Brain pericyte (primary cell): ENCODE data around the gene SH3BP2.
A peak's percentile ranks its signal among the peaks of the same experiment; 100 is the strongest.

Experiments used
- DNase-seq: peaks from one replicate; pipeline ENCODE4 v3.0.0-alpha.2; 2012; ENCODE audit warnings: low read depth, low spot score

Gene SH3BP2

DNA sequence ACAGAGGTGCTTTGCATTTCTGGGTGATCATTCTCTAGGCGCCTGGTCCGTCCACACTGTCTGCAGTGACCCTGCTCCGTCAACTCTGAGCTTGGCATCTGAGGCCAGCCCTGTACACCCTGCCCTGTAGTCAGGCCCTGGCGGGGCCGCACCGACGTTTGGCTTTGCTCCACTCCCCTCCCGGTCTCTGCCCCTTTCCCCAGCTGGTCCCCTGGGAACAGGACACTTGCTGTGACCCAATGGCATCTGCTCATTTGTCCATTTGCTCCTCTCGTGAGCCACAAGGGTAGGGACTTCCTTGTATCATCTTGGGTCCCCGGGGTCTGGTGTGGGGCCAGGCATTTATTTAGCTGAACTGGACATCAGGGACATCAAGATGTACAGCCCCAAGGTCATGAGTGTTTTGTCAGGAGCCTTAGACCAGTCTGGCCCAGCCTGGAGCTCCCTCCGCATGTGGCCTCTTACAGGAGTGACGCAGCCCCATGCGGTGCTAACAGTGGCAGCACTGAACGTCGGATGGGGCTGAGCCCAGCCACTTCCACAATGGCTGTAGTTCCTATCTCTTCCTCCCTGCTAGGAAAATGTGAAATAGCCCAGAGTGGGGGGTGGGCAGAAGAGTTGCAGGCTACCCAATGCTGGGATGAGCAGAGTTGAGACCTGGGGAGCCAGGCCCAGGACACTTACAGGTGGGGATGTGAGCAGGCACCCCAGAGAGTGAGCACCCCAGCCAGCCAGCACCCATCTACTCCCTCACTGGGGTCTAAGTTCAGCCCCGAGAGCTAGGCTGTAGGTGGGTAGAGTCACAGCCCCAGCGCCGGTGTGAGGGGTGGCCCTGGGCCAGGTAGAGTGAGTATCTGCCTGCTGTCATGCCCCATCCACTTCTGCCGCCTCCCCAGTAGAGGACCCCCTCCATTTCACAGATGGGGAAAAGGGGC, 2.0 kb upstream of the SH3BP2 start:
- DNase-seq = no peak

DNA sequence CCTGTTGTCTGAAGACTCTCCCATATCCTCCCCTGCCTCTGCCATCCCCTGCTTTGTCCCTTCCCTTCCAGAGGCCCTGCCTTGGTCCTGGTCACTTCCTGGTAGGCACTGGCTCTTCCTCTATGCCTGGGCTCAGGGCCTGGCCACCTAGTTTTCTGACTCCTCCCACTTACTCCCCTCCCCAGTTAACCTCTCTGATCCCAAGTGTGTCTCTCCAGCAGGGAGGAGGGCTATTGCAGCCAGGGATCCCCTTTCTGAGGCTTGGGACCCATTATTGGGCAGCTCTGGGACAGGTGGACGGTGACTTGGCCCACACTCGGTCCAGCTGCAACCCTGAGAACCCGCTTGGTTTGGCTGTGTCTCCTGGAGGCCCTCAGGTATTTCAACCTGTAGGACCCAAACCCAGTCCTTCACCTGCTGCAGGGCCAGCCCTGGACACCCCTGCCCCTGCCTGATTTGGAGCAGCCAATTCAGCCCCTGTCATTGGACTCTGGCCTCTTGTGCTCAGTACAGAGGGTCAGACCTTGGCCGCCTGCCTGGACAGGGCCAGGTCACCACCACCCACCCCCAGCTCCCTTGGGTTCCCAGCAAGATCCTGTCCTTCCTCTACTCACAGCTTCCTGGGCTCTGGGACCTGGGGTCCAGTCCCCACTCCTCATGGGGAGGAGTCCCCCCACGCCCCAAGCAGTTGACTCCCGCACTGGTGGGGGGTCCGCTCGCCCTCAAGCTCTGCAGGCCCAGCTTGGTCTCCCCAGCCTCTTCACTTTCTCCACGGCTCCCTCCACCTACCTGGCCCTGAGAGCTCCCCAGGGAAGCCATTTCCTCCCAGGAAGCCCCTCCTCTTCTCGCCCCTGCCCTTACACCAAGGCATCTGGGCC, 1.1 kb upstream of the SH3BP2 start:
- DNase-seq = no peak

DNA sequence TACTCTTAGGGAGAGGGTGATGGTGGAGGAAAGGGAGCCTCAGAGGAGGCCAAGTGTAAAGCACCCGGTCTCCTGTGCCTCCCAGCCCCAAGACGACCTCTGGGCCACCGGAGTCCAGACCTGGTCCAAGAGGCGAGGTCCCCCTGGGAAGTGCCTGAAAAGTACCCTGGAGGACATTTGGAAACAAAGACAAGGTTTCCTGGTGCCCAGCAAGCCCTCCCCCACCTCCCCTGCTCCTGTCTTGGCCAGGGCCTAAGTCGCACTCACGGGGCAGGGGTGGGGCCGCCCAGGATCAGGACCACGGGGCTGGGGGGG, 532 bp upstream of the SH3BP2 start:
- DNase-seq = no peak

DNA sequence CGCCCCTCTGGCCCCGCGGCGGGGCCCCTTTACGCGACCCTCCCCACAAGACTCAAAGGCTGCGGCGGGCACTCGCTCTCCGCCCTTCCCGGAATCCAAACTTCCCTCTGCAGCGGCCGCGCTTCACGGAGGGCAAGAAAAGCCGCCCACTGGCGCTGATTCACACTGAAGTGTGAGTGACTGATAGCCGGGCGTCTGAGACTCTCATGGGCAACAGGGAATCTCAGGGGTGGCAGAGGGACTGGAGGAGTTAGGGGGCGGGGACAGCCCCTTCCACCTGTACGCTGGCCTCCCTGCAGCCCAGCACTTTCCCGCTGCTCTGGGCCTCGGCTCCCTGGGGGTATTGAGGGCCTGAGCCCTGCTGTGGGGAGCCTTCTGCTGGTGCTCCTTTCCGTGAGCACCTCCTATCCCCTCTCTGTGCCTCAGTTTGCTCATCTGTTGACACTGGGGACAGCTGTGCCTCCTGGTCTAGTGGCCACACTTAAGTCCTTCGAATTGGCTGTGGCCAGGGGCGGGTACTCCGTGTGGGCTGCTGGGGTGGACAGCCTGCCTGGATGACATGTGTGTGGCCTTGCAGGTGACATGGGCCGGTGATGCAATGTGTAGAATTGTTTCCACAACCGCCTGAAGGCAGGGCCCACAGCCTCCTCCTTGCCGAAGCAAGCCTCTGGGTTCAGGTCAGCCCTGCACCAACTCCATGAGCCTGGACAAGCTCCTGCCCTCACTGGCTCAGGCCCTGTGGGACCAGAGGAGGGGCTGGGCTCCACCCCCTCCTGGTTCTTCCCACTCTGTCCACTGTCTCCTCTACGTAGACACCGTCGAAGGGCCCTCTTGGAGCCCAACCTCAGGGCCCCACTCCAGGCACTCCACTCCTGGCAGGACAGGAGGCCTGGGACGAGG, 951 bp downstream of the SH3BP2 start:
- no peak for DNase-seq

DNA sequence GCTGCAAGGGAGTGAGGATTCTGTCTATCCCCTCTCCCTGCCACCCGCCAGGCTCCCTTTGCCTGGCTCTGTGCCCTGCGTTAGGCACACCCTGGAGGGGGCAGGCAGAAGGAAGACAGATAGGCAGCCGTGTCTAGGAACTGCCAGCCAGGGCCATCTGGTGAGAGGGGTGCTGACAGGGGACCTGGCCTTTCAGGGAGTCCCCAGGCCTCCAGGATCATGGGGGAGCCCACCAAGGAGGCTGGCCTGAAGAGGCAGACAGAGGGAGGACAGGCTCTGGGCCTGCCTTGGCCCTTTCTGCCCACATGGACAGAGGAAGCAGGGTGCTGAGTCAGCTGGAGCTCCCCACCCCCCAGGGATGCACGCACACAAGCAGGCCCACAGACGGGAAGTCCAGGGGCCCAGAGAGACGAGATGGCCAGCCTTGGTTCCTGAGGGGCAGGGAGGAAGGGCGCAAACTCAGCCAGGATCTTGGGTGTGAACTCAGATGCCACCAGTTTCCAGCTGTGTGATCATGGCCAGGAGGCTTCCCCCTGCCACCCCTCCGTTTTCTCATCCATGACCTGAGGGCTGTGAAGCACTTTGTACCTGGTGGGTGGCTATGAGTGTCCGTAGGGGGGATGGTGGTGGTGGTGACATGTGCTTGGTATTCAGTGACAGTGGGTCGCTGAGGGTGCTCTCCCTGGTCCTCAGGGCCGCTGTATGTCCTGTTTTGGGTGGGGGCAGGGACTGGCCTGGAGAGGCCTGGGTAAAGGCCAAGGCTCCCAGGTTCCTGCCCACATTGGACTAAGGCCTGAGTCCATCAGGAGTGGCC, 1.8 kb downstream of the SH3BP2 start:
- DNase-seq = no peak

DNA sequence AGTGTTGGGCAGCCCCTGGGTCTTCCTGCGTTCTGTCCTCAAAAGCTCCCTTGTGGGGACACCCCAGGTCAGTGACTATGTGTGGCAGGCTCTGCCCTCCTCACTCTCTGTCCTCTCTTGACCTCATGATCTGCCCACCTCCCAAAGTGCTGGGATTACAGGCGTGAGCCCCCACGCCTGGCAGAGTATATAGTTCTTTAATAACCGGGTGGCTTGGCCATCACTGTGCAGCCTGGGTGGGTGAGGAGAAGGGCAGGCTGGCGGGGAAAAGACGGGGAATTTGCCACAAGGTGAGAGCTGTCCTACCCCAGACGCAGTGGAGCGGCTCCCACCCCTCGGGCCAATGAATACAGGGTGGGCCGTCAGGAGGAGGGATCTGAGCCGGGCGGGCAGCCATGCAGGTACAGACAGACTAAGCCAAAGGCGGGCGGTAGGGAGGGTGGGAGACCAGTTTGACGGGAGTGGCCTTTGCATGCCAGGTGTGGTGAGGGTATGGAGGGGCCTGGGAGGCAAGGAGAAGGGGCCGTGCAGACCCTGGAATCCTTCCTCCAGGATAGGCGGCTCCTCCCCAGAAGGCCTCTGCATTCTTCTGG, 2.5 kb downstream of the SH3BP2 start:
- DNase-seq = no peak

DNA sequence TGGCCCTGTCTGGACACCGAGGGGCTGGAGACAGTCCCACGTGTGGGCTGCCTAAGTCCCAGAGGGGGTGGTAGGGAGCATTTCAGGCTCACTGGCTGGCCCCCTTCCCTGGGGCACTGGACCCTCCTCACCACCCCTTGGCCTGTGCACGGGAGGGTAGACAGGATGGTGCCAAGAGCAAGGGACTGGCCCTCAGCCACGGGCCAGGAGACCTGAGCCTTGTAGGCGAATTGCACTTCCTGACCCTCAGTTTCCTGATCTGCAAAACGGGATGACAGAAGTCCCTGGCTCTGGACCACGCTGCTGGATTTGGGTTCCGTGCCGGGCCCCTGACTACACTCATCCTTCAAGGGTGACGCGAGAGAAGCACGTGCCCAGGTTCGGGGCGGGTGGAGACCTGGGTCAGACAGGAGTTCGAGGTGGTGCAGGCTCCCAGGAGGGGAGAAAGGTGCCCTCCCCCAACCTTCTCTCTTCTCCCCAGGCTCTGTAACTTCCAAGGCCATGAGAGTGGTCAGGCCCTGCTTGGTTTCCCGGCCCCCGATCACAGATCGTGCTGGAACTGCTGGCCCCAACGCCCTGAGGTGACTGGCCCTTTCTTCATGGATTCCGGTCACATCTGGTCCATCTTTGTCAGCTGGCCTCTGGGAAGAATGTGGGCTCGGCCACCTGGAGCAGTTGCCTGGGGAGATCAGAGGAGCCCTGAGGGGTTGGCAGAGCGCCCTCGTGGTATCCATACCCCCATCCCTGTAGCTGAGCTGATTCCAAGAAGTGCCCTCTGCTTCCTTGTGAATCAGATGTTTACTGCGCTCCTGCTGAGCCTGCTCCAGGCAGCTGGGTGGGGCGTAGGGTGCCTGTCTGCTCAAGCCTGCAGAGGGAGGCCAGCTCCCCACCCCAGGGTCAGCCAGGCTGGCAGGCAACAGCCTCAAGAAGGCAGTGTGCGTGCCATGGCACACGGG, 3.3 kb downstream of the SH3BP2 start:
- DNase-seq = peak; percentile 81

DNA sequence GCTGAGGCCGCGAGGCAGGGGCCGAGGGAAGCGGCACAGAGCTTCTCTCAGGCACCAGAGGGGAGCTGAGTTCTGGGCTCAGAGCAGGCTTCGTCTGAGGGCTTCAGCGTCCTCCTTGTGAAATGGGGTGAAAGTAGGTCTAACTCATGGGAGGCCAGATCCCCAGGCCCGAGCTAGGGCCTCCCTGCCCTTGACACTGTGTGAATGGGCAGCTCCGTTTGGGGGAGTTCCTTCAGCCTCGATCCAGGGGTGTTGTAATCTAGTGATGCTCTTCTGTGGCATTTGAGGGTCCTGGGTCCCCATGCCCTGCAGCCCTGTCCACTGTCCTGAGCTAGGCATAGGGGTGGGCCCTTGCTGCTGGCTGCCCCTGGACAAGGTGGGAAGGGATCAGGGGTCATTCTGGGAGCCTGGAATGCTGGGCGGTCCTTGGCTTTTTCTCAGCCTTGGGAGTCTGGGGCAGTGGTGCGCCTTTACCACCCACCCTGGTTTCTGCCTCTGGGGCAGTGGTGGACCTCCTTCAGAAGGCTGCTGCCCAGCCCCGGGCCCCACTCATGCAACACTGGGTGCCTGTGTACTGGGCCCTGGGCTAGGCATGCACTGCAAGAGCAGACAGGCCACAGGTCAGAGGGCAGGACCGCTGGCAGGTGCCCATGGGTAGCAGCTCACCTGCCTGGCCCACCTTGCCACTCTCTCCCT, 4.1 kb downstream of the SH3BP2 start:
- no peak for DNase-seq

DNA sequence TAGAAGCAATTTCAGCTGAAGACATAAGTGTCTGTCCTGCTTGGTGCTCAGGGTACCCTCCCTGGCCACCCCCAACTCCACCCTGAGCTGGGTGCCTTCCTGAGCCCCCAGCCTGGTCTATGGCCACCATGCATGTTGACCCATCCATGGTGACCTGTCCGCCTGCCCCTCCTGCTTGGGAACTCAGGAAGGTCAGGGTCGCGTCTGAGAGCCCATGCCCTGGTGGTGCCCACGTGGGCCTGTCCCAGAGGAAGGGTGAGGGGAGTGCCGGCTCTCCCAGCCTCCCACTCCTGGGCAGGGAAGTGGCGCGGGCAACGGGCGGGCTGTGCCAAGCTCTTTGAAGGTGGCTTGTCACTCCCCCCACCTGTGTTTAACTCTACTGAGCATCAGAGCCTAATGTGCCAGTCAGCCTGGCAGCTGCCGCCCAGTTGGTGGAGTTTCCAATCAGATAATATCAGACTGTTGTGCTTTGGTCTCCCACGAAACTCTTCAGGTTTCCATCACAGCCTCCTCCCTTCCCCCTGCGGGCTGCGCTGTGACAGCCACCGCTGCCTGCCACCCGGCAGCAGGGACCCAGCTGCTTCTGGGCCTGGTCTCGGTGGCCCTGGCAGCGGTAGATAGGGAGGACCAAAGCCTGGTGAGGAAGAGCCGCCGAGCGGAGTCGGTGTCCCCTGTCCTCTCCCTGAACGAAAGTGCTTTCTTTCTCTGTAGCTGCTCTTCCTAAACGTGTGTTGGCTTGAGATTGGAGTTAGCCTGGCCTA, 4.8 kb downstream of the SH3BP2 start:
- DNase-seq = no peak

DNA sequence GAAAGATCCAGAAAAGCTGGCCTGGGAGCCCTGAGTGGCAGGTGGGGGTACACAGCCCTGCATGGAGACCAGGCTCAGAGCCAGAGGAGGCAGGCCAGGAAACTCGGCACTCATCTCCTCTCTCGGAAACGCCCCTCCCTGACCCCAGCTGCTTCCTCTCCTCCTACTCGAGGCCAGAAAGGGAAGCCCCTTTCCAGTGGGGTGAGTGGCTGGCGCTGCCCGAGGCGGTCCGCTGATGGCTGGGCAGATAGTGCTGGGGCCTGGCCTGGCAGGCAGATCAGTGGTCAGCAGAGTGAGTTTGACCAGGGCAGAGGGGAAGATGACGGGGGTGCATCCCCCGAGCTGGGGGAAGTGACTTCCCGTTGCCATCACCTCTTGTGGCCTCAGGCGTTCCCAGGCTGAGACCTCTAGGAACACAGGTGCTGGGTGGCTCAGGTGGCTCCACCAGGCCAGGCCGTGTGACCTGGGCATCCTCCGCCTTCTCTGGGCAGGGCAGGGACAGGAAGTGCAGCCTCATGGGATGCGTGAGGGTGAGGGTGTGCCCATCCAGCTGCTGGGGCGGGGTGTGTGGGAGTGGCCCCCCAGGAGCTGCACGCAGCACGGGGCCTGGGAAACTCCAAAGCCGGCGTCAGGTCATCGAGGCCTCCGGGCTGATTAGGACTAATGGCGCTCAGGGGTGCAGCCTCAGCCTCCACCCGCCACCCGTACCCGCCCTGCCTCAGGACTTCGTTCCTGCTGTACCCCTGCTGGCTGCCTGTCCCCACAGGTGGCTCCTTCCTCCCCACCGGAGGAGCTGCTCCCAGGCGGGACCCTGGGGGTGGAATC, 5.7 kb downstream of the SH3BP2 start:
- DNase-seq = no peak

DNA sequence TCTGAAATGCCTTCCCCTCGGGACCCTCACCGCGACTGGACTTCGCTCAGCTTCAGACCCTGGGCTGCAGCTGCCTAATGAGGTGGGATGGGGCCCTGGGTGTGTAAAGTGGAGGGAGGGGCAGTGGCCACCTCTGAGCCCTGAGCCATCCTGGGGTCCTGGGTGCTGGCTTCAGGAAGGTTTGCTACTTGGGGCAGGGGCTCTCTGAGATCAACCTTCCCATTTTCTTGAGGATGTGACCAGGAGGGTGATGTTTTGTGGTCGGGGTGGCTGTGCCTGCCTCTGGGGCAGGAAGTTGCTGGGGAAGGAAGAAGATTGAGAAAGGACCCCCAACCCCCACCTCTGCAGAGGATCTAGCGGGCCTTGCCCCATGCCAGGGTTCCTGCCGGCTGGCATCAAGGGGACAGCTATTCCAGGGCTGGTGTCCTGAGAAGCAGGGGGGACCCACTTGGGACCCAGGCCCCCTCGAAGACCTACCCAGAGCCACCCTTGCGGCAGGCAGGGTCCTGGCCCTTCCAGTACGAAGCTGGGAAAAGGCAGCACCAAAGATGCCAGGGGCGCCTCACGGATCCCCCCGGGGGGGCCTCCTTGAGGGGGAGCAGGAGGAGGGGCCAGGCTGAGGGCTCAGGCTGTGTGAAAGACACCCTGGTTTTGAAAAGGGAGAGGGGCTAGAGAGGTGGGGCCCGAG, 6.5 kb downstream of the SH3BP2 start:
- DNase-seq = no peak

DNA sequence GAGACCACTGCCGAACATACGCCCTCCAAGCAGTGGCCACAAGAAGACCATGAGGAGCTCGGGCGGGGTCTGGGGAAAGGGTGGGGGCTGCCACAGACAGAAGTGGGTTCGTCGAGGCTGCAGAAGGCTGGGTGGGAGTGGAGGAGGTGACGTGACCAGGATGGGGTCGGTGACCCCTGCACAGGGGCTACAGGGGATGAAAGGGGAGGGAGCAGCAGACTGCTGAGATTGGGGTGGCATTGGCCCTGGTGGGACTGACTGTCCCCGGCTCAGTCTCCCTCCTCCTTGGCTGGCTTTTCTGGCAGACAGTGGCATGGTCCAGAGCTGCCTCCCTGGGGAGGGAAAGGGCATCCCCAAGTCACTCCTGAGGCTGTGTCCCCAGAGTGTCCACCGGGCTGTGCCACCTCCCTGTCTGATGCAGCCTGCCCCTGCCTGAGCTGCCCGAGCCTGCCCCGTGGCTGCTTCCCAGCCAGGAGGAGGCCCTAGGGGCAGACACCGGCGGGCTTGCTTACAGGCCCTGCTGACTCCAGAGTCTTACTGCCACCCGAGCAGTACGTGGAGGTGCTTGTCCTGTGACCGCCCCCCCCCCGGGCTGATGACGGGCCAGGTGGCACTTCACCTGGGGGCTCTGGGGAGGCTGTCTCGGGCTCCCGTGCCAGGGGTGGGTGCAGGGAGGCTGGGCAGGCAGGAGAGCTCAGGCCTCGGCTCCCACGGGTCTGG, 7.2 kb downstream of the SH3BP2 start:
- DNase-seq = no peak

DNA sequence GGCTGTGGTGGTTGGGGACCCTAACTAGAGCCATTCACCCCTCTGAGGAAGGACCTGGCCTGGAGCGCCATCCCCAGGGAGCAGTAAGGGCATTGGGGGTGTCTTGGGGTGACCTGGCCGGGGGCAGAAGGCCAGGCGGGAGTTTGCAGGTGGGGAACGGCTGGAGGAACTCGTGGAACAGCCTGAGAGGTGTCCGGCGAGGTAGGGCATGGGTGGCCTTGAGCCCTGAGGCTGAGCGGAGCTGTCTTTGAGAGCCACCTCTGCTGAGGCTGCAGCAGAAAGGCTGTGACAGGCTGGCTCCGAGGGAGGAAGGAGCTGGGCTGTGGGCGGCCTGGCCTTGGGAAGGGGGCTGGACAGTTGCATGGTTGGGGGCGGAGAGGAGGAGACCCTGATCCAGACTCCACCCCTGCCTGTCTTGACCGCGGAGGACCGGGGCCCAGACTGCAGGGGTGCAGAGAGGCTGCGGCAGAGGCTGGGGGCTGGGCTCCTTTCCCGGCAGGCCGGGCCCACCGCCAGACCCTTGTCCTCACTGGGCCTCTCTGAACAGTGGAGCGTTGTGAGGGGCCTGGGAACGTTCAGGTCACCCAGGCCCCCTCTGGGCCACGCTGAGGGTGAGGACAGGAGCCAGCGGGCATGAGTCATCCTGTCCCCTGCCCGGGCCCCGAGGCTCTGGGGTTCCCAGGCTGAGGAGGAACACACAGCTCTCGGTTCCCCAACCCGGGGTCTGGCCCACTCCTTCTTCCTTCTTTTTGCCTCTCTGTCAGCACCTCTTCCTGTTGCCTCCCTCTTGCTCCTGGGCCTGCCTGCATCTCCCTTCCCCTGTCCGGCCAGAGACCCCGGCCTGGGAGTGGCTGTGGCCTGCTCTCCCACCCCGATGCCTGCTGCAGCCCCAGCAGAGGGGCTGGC, 8.1 kb downstream of the SH3BP2 start:
- peak; percentile 84 for DNase-seq

DNA sequence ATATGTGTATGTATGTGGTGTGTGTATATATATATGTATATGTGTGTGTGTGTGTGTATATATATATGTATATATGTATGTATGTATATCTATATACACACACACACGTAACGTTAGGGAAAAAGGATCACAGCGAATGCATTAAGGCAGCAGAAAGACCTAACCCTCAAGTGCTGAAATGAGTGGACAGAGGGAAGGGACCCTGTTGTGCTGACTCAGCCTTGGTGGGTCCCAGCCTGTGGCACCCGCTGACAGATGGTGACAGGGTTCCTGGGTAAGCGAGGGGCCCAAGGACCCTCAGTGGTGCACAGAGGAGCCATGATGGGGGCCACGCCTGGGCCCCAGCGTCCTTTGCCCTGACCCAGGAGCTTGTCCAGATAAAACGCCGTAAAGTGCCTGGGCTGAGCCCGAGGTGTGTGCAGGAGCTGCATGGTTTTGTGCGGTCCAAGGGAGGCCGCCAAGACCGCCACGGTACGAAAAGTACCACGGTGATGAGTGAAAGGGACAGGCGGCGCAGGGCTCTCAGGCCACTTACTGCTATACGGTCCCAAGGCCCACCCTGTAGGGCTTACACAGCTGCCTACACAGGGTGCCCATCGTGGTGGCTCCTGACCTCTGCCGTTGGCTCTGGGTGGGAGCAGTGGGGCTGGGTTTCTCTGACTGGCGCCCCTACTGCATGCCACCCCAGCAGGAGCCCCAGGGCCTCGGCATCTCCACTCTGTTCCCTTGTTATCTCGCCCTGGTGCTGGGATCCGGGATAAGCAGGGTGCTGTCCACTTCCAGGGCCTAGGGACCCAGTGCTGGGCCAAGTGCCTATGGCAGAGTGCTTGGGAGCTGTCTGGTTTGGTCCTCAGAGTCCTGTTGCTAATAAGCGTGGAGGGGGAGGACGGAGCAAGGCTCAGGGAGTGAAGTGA, 10.0 kb downstream of the SH3BP2 start:
- DNase-seq = no peak
